Ovary (tissue), 3 donors: ENCODE results near the gene RPTOR.

ENCODE experiments used
- EP300 ChIP-seq: sonication (generic); formaldehyde crosslinking; IDR thresholded peaks from one replicate; pipeline ENCODE4 v1.6.1; 2017; ENCODE audit warnings: antibody characterized with exemption
- POLR2A ChIP-seq: fragments of 450-650 bp; IDR thresholded peaks from one replicate; pipeline ENCODE4 v1.6.1; 2017; ENCODE audit warnings: antibody characterized with exemption, mild to moderate bottlenecking, moderate library complexity
- TF ChIP-seq, protein P1 (sequence below), 3 donors: fragments of 450-650 bp in 2 of 3; fragments of 200-600 bp in 1 of 3; IDR thresholded peaks; one replicate each; pipeline versions ENCODE4 v1.5.1 to v1.8.0; 2016 to 2022; ENCODE audit warnings: antibody characterized with exemption in 3 of 3, mild to moderate bottlenecking in 1 of 3
- donor health status: DM: no; HTN: no; CAD: no.

DNA sequence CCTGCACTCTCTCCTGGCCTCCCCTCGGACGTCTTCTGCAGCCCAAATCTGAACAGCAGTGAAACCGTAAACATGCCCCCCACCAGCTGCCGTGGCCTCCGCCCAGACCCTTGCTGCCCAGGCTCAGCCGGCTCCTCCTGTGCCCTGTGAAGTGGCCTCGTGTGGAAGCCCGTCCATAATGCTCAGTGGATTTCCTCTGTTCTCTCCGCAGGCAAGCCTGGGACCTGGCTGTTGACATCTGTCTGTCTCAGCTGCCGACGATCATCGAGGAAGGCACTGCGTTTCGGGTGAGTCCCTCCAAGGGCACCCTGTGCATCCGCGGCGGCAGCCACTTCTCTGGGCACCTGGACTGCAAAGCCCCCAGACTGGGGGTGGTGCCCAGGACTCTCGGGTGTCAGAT lies 293.1 kb downstream of the RPTOR start:
- TF ChIP-seq, protein P1, sequence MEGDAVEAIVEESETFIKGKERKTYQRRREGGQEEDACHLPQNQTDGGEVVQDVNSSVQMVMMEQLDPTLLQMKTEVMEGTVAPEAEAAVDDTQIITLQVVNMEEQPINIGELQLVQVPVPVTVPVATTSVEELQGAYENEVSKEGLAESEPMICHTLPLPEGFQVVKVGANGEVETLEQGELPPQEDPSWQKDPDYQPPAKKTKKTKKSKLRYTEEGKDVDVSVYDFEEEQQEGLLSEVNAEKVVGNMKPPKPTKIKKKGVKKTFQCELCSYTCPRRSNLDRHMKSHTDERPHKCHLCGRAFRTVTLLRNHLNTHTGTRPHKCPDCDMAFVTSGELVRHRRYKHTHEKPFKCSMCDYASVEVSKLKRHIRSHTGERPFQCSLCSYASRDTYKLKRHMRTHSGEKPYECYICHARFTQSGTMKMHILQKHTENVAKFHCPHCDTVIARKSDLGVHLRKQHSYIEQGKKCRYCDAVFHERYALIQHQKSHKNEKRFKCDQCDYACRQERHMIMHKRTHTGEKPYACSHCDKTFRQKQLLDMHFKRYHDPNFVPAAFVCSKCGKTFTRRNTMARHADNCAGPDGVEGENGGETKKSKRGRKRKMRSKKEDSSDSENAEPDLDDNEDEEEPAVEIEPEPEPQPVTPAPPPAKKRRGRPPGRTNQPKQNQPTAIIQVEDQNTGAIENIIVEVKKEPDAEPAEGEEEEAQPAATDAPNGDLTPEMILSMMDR (IDR thresholded peaks at IDR 0.05), result no peak
- TF ChIP-seq EP300 (no peak), POLR2A (no peak)
